Endothelial cell of umbilical vein (primary cell): Measurements from ENCODE around the gene RPF1. TPM values are rescaled to one million over a fixed set of nuclear protein-coding genes. Genes with fewer than 3 reads are reported as not detected.

ENCODE experiments used
- BruUV-seq: library from RNA; stranded (reverse); fragments of 400-500 nt; replicated peaks from 2 replicates; lab custom pipeline; 2021; lab: Mats Ljungman, UMichigan
- CTCF ChIA-PET: fragments of 300-600, 350-600 bp; sonication (Branson Sonifier 250); formaldehyde crosslinking; loops from one replicate; lab custom pipeline; 2021; ENCODE audit warnings: antibody characterized with exemption, inconsistent platforms; lab: Charles Lee
- POLR2A ChIA-PET: fragments of 300-600, 350-600 bp; sonication (Branson Sonifier 250); formaldehyde crosslinking; loops from one replicate; lab custom pipeline; 2021; ENCODE audit warnings: antibody characterized with exemption, inconsistent platforms; lab: Charles Lee
- DNase-seq: peaks from one replicate; pipeline ENCODE4 v3.0.0-alpha.2; 2011; ENCODE audit warnings: low read depth, low spot score
- FAIRE-seq: peaks from 2 replicates; lab custom pipeline; 2011; peaks lifted over from hg19 to GRCh38; lab: Jason Lieb, UNC
- H2AFZ ChIP-seq: 2 replicates; pipeline ENCODE4 v1.6.0; 2012; ENCODE audit warnings: low read depth, low read length, control low read depth, inconsistent platforms
- H3K27ac ChIP-seq: 2 replicates; pipeline ENCODE4 v1.5.1; 2011; ENCODE audit warnings: low read depth, mild to moderate bottlenecking, control low read depth, low read length, moderate library complexity; ENCODE audit not compliant: insufficient read depth
- H3K27me3 ChIP-seq, 2 experiments: 2 replicates each; pipeline versions ENCODE4 v1.6.0 to v1.6.1; 2011; ENCODE audit warnings: low read length in 2 of 2, mixed read lengths in 1 of 2; ENCODE audit not compliant: control insufficient read depth in 2 of 2, insufficient read depth in 2 of 2
- H3K36me3 ChIP-seq, 2 experiments: 2 replicates in 1 of 2; 3 replicates in 1 of 2; pipeline ENCODE4 v1.5.1; 2011; ENCODE audit warnings: low read length in 2 of 2, mild to moderate bottlenecking in 1 of 2, moderate library complexity in 1 of 2; ENCODE audit not compliant: control insufficient read depth in 2 of 2, insufficient read depth in 2 of 2; ENCODE audit errors: extremely low read depth in 1 of 2
- H3K4me1 ChIP-seq: 3 replicates; pipeline ENCODE4 v1.5.1; 2011; ENCODE audit warnings: mild to moderate bottlenecking, low read length; ENCODE audit not compliant: control insufficient read depth, insufficient read depth; ENCODE audit errors: extremely low read depth
- H3K4me2 ChIP-seq: 2 replicates; pipeline ENCODE4 v1.6.1; 2011; ENCODE audit warnings: low read length, control low read depth, mixed read lengths; ENCODE audit not compliant: insufficient read depth
- H3K4me3 ChIP-seq, 3 experiments: fragments of 200-600 bp in 1 of 3; sonication (generic), shearing (Covaris generic) in 1 of 3; replicated peaks in 1 of 3; 2 replicates each; pipeline ENCODE4 v1.5.1; 2011 to 2016; ENCODE audit warnings: control low read depth in 3 of 3, low read length in 3 of 3, mild to moderate bottlenecking in 2 of 3, inconsistent platforms in 1 of 3, low read depth in 1 of 3, moderate library complexity in 1 of 3; ENCODE audit not compliant: insufficient read depth in 1 of 3
- H3K79me2 ChIP-seq: 2 replicates; pipeline ENCODE4 v1.6.0; 2012; ENCODE audit warnings: low read length, inconsistent platforms; ENCODE audit not compliant: control insufficient read depth, insufficient read depth
- H3K9ac ChIP-seq: replicated peaks from 2 replicates; pipeline ENCODE3; 2011; ENCODE audit warnings: low read length, control low read depth; ENCODE audit not compliant: insufficient read depth; ENCODE audit errors: extremely low read depth
- H3K9me1 ChIP-seq: replicated peaks from 3 replicates; pipeline ENCODE4 v1.6.0; 2011; ENCODE audit warnings: mild to moderate bottlenecking, low read length; ENCODE audit not compliant: control insufficient read depth, insufficient read depth; ENCODE audit errors: extremely low read depth
- H3K9me3 ChIP-seq: replicated peaks from 2 replicates; pipeline ENCODE4 v1.5.1; 2012; ENCODE audit warnings: low read length, inconsistent platforms; ENCODE audit not compliant: control insufficient read depth, insufficient read depth
- H4K20me1 ChIP-seq: replicated peaks from 2 replicates; pipeline ENCODE3; 2011; ENCODE audit warnings: mild to moderate bottlenecking, low read length; ENCODE audit not compliant: control insufficient read depth, insufficient read depth; ENCODE audit errors: extremely low read depth
- CTCF ChIP-seq, 2 donors: IDR thresholded peaks; 1 replicate in 1 of 2; 2 replicates in 1 of 2; pipeline ENCODE4 v1.5.1; 2011; ENCODE audit warnings: low read length in 2 of 2, mild to moderate bottlenecking in 2 of 2, moderate library complexity in 2 of 2, control low read depth in 1 of 2, inconsistent platforms in 1 of 2, low read depth in 1 of 2; ENCODE audit not compliant: insufficient read depth in 1 of 2; ENCODE audit errors: extremely low read depth in 1 of 2
- EZH2 ChIP-seq: IDR thresholded peaks from 2 replicates; pipeline ENCODE4 v1.6.1; 2012; ENCODE audit warnings: borderline replicate concordance, low read depth, mild to moderate bottlenecking, moderate library complexity, low read length, inconsistent platforms; ENCODE audit not compliant: severe bottlenecking
- FOS ChIP-seq: IDR thresholded peaks from 2 replicates; pipeline ENCODE4 v1.6.1; 2011; ENCODE audit warnings: mild to moderate bottlenecking, low read length, moderate library complexity, borderline replicate concordance; ENCODE audit not compliant: insufficient read depth
- MYC ChIP-seq: IDR thresholded peaks from one replicate; pipeline ENCODE4 v1.6.1; 2011; ENCODE audit warnings: mild to moderate bottlenecking, low read depth, low read length
- POLR2A ChIP-seq: IDR thresholded peaks from 2 replicates; pipeline ENCODE4 v1.6.1; 2012; ENCODE audit warnings: low read depth, mild to moderate bottlenecking, control low read depth, low read length
- POLR2AphosphoS5 ChIP-seq: IDR thresholded peaks from 2 replicates; pipeline ENCODE4 v1.6.1; 2012; ENCODE audit warnings: low read depth, mild to moderate bottlenecking, control low read depth, low read length, moderate library complexity; ENCODE audit not compliant: insufficient read depth
- dilution Hi-C: fragments of 300-500 bp; cut with MboI; formaldehyde crosslinking; loops from one replicate; pipeline ENCODE4 v1.15.0; 2019; ENCODE audit warnings: low sequenced_read_pairs; ENCODE audit not compliant: extremely low pct_ligation_motif_present
- intact Hi-C: fragments of 100-400 bp; cut with micrococcal nuclease; formaldehyde crosslinking; loops from one replicate; pipeline ENCODE4 v1.10.0; 2022
- polyA plus RNA-seq, 4 experiments: library from polyadenylated mRNA; depleted of rRNA in 3 of 4; stranded (reverse) in 3 of 4; unstranded in 1 of 4; fragments of >200 nt; gene quantifications; 2 replicates each; pipeline versions ENCODE4 v1.2.1 to v1.2.3, GENCODE V29; 2011 to 2012; ENCODE audit warnings: missing spikeins in 1 of 4
- total RNA-seq: library from RNA; stranded (reverse); gene quantifications from 2 replicates; pipeline ENCODE4 v1.2.3, GENCODE V29; 2021
- TF ChIP-seq, protein P1 (sequence below): IDR thresholded peaks from 2 replicates; pipeline ENCODE4 v1.6.1; 2011; ENCODE audit not compliant: insufficient read depth, insufficient read length

RPF1 gene
- total and polyA plus RNA-seq, 2 donors (not counting 3 experiments of a cell fraction or from before 2014, with no cell fraction given), result 15.3 to 32.6 TPM

- FAIRE-seq (no peak), DNase-seq (peak; percentile 77)
- Histone ChIP-seq H3K9me3 (no peaks in the 10 kb centered on the region), H4K20me1 (peaks cover 3% of the 10 kb centered on the region), H3K27me3 (no peaks in the 10 kb centered on the region), H3K4me2 (peak overlapping the region; percentile 100), H3K4me1 (peaks cover 25% of the 10 kb centered on the region), H3K36me3 (no peaks in the 10 kb centered on the region), H3K9ac (peak overlapping the region; percentile 93), H3K27ac (peak overlapping the region; percentile 91), H3K4me3 (peak overlapping the region; percentile 55 to 89 (median 73)), H3K79me2 (peaks cover 52% of the 10 kb centered on the region), H2AFZ (peak overlapping the region; percentile 63), H3K9me1 (no peaks in the 10 kb centered on the region)
- ChIA-PET CTCF (interaction anchor here (0.7 to 4.4 kb wide), 12 partner anchors 63 to 364 kb away, joined by 3 to 37 read pairs (median 5); partner anchors contain the start of gene CTBS), POLR2A (interaction anchor here (0.7 to 2.2 kb wide), 8 partner anchors 26 to 771 kb away, joined by 3 to 30 read pairs (median 5); partner anchors contain the start of genes BCL10, CTBS and PRKACB)
- dilution Hi-C loops (no loop called here), intact Hi-C loops (loop anchor here (1.0 to 10.0 kb wide), 9 partner anchors 26 to 769 kb away; partner anchors contain the start of genes BCL10, PRKACB and RPF1)
- BruUV-seq, result no TSS peak
- TF ChIP-seq EZH2, result no peak
- peak; percentile 1 for TF ChIP-seq MYC
- TF ChIP-seq POLR2A, result no peak
- no peak for TF ChIP-seq CTCF (IDR thresholded peaks at IDR 0.05; ENCODE audit: extremely low read depth in 1 of 2, insufficient read depth in 1 of 2, low read depth in 1 of 2, low read length in 2 of 2)
- no peak for TF ChIP-seq FOS
- TF ChIP-seq POLR2AphosphoS5, result no peak
- TF ChIP-seq, protein P1, sequence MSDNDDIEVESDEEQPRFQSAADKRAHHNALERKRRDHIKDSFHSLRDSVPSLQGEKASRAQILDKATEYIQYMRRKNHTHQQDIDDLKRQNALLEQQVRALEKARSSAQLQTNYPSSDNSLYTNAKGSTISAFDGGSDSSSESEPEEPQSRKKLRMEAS, result no peak
These were observed 26.5 kb downstream of the RPF1 start for GRCh38 chr1:84505493-84506001.
